GM10266 (cell line): ENCODE data around the gene NUP153.

Experiments
- DNase-seq: peaks from one replicate; pipeline ENCODE4 v3.0.0; 2012; ENCODE audit errors: extremely low spot score
- CTCF ChIP-seq: IDR thresholded peaks from 2 replicates; pipeline ENCODE4 v1.5.1; 2012; ENCODE audit warnings: mild to moderate bottlenecking, low read depth; ENCODE audit not compliant: control insufficient read depth, insufficient read depth; ENCODE audit errors: missing control alignments

NUP153 gene

DNA sequence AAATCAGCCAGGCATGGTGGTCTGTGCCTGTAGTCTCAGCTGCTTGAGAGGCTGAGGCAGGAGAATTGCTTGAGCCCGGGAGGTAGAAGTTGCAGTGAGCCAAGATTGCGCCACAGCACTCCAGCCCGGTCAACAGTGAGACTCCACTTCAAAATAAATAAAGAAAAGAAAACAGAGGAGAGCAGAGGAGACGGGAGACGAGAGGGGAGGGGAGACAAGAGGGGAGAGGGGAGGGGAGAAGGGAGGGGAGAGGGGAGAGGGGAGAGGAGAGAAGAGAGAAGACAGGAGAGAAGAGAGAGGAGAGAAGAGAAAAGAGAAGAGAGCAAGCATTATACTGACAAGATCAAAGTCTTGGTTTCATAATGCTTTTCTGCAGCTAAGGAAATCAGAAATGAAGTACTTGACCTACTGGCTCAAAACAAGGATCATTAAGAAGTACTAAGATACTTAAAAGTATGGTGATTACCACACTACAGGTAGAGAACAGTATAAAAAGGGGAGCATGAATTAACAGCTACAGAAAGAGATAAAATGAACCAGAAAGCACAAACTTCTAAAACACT, 76.1 kb downstream of the NUP153 start:
- DNase-seq = no peak
- TF ChIP-seq CTCF = no peak

DNA sequence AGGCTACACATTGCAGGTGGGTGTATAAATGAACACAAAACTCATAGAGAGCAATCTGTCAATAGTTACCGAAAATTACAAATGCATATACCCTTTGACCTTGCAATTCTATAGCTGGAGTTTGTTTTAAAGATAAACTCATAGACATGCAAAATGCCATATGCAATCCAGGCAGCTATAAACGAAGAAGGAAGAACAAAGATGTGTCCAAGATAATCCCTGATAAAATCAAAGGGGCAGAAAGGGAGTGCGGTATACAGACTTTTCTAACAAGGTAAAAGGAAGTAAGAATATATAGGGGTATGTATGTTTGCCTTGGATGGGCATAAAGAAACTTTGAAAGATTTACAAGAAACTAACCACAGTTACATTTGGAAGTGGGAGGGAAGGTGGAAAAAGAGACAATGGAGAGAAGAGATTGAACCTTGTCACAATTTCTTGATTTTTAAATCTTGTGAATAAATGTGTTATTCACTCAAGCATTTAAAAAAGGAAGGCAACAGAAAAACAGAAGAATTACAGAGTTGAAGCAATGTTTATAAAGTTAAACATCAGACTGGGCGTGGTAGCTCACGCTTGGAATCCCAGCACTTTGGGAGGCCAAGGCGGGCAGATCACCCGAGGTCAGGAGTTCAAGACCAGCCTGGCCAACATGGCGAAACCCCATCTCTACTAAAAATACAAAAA, 76.8 kb downstream of the NUP153 start:
- TF ChIP-seq CTCF = no peak
- DNase-seq = no peak

- no peak for DNase-seq
- TF ChIP-seq CTCF = no peak
Measured at GRCh38 chr6:17628873-17629272, 77.9 kb downstream of the NUP153 start.

DNA sequence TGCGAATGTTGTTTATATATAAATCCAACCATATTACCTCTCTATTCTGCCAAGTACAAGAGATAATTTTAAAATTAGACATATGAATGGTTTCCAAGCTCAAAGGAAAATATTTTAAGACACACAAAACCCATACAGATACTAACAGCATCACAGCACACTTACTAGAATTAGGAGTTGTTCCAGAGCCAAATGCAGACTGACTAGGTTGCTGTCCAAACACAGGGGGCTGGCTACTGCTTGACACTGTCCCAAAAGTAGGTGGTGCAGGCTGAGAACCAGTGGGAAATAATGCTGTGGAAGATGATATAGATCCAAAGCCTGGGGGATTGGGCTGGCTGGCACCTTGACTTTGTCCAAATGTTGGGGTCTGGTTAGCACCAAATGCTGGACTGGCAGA, 82.3 kb downstream of the NUP153 start:
- TF ChIP-seq CTCF = no peak
- DNase-seq = no peak

- no peak for DNase-seq
- no peak for TF ChIP-seq CTCF
Measured at GRCh38 chr6:17622144-17622543, 84.6 kb downstream of the NUP153 start.

GRCh38 chr6:17621003-17621402, 85.7 kb downstream of the NUP153 start:
- no peak for DNase-seq
- no peak for TF ChIP-seq CTCF

DNA sequence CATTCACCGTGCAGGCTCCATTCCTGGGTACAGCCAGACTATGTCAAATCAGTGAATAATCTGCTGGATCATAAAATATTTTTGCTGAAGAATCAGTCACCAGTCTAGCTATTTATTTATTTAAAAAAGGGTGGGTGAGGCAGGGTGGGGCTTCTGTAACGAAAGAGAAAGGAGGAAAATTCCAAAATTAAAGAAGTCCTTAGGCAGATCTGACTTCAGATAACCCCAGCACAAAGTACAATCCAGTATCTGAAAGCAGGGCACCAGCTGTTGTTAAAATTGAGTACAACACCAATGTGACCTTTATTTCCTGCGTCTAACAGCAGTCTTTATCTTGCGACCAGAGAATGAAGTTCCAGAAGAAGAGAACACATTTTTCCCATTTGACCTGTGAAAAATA, 90.9 kb downstream of the NUP153 start:
- DNase-seq = no peak
- no peak for TF ChIP-seq CTCF
